Islet precursor cell (in vitro differentiated cells): ENCODE data around the gene HBA2.
"Not testable (repeated sequence)": the region's sequence is repeated elsewhere in the genome, so short reads cannot be mapped to it uniquely, and the experiment has no call there.

Experiments used
- DNase-seq: peaks from one replicate; pipeline ENCODE4 v3.0.0-alpha.2; 2018

The HBA2 gene

DNA sequence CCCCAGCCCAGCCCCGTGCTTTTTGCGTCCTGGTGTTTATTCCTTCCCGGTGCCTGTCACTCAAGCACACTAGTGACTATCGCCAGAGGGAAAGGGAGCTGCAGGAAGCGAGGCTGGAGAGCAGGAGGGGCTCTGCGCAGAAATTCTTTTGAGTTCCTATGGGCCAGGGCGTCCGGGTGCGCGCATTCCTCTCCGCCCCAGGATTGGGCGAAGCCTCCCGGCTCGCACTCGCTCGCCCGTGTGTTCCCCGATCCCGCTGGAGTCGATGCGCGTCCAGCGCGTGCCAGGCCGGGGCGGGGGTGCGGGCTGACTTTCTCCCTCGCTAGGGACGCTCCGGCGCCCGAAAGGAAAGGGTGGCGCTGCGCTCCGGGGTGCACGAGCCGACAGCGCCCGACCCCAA, 3.3 kb downstream of the HBA2 start:
- not testable (repeated sequence) for DNase-seq

DNA sequence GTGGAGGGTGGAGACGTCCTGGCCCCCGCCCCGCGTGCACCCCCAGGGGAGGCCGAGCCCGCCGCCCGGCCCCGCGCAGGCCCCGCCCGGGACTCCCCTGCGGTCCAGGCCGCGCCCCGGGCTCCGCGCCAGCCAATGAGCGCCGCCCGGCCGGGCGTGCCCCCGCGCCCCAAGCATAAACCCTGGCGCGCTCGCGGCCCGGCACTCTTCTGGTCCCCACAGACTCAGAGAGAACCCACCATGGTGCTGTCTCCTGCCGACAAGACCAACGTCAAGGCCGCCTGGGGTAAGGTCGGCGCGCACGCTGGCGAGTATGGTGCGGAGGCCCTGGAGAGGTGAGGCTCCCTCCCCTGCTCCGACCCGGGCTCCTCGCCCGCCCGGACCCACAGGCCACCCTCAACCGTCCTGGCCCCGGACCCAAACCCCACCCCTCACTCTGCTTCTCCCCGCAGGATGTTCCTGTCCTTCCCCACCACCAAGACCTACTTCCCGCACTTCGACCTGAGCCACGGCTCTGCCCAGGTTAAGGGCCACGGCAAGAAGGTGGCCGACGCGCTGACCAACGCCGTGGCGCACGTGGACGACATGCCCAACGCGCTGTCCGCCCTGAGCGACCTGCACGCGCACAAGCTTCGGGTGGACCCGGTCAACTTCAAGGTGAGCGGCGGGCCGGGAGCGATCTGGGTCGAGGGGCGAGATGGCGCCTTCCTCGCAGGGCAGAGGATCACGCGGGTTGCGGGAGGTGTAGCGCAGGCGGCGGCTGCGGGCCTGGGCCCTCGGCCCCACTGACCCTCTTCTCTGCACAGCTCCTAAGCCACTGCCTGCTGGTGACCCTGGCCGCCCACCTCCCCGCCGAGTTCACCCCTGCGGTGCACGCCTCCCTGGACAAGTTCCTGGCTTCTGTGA, 4.1 kb downstream of the HBA2 start, which contains the start of gene HBA1:
Gene HBA1, plus strand, starts transcription at position 204 of the 906 bp plus-strand sequence. Its CDS starts 37 bp downstream, at position 241.
- DNase-seq: not testable (repeated sequence)

DNA sequence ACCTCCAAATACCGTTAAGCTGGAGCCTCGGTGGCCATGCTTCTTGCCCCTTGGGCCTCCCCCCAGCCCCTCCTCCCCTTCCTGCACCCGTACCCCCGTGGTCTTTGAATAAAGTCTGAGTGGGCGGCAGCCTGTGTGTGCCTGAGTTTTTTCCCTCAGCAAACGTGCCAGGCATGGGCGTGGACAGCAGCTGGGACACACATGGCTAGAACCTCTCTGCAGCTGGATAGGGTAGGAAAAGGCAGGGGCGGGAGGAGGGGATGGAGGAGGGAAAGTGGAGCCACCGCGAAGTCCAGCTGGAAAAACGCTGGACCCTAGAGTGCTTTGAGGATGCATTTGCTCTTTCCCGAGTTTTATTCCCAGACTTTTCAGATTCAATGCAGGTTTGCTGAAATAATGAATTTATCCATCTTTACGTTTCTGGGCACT, 4.7 kb downstream of the HBA2 start:
- no peak for DNase-seq

DNA sequence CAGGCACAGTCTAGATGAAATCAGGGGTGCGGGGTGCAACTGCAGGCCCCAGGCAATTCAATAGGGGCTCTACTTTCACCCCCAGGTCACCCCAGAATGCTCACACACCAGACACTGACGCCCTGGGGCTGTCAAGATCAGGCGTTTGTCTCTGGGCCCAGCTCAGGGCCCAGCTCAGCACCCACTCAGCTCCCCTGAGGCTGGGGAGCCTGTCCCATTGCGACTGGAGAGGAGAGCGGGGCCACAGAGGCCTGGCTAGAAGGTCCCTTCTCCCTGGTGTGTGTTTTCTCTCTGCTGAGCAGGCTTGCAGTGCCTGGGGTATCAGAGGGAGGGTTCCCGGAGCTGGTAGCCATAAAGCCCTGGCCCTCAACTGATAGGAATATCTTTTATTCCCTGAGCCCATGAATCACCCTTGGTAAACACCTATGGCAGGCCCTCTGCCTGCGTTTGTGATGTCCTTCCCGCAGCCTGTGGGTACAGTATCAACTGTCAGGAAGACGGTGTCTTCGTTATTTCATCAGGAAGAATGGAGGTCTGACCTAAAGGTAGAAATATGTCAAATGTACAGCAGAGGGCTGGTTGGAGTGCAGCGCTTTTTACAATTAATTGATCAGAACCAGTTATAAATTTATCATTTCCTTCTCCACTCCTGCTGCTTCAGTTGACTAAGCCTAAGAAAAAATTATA, 5.4 kb downstream of the HBA2 start:
- no peak for DNase-seq

DNA sequence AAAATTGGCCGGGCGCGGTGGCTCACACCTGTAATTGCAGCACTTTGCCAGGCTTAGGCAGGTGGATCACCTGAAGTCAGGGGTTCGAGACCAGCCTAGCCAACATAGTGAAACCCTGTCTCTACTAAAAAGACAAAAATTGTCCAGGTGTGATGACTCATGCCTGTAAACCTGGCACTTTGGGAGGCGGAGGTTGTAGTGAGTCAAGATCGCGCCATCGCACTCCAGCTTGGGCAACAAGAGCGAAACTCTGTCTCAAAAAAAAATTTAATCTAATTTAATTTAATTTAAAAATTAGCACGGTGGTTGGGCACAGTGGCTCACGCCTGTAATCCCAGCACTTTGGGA, 6.0 kb downstream of the HBA2 start:
- no peak for DNase-seq

DNA sequence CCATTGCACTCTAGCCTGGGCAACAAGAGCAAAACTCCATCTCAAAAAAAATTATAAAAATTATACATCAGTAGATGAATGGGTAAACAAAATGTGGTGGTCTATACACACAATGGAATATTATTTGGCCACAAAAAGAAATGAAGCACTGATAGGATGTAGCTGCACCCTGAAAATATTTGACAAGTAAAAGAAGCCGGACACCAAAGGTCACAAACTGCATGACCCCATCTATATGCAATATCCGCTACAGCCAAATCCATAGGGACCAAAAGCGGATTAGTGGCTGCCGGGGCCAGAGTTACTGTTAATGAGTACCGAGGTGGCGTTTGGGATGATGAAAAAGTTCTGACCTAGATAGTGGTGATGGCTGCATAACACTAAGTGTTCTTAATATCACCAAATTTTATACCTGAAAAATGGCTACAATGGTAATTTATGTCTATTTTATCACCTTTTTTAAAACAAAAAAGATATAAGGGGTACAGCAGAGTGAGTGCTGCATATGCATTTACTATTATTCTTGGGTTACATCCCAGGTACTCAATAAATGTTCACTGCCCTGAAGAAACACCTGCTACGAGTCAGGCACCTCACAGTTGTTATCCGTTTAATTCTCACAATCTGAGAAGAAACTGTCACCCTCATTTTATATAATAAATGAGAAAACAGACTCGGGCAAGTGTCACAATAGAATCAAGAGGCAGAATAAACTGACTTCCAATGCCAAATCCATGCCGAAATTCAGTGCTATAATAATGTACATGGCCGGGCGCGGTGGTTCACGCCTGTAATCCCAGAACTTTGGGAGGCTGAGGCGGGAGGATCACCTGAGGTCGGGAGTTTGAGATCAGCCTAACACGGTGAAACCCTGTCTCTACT, 6.8 kb downstream of the HBA2 start:
- no peak for DNase-seq

DNA sequence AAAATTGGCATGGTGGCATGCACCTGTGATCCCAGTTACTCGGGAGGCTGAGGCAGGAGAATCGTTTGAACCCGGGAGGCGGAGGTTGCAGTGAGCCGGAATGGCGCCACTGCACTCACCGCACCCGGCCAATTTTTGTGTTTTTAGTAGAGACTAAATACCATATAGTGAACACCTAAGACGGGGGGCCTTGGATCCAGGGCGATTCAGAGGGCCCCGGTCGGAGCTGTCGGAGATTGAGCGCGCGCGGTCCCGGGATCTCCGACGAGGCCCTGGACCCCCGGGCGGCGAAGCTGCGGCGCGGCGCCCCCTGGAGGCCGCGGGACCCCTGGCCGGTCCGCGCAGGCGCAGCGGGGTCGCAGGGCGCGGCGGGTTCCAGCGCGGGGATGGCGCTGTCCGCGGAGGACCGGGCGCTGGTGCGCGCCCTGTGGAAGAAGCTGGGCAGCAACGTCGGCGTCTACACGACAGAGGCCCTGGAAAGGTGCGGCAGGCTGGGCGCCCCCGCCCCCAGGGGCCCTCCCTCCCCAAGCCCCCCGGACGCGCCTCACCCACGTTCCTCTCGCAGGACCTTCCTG, 7.5 kb downstream of the HBA2 start, which contains the start of gene HBQ1:
Gene HBQ1, plus strand, starts transcription at position 359 of the 575 bp plus-strand sequence. Its CDS starts 28 bp downstream, at position 387.
- DNase-seq: peak; percentile 78

DNA sequence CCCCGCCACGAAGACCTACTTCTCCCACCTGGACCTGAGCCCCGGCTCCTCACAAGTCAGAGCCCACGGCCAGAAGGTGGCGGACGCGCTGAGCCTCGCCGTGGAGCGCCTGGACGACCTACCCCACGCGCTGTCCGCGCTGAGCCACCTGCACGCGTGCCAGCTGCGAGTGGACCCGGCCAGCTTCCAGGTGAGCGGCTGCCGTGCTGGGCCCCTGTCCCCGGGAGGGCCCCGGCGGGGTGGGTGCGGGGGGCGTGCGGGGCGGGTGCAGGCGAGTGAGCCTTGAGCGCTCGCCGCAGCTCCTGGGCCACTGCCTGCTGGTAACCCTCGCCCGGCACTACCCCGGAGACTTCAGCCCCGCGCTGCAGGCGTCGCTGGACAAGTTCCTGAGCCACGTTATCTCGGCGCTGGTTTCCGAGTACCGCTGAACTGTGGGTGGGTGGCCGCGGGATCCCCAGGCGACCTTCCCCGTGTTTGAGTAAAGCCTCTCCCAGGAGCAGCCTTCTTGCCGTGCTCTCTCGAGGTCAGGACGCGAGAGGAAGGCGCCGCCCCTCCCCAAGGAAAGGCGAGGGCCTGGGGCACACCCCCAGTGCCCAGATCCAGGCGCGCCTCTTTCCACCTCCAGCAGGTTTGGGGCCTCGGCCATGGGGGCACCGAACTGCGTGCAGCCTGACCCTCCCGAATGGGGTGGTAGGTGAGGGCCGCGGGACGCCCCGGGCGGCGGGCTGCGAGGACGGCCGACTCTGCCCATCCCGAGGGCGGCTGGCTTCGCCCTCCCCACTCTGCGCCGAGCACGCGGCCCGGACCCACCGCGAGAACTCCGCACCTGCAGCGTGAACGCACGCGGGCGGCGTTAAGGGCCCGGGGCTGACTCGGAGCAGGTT, 8.2 kb downstream of the HBA2 start:
- DNase-seq: peak; percentile 87

DNA sequence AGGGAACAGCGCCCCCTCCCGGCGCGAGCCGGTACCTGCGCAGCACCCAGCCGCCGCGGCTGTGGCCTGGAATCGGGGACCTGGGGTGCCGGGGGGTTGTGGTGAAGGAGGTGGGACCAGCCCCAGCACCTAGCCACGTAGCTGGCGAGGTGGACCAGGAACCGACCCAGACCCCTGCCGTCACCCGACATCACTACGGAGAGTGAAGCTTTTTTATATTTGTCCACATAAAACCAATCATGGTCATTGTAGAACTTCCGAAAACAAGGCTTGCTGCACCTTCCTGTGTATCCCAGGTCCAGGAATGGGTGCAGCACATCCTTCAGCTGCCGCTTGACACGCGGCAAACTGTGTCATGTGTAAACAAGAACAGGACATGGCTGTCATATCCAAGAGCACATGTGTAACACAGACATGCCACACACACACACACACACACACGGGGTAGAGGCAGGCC, 8.9 kb downstream of the HBA2 start:
- DNase-seq: no peak

DNA sequence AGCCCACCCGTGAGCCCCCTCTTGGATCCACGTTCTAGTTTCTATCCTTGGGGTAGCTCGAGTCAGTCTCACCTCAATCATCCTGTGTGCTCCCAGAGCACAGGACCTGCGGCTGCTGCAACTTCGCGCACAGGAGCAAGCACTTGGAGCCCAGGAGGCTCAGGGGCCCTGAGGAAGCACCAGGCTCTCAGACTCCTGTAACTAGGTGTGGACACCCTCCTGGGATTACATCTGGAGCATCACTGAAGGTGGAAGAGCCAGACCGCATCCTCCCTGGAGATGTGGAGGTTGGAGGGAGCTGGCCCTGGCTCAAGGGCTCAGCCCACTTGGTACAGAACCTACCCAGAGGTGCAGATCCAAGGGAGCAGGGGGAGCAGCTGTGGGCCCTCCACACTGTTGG, 10.3 kb downstream of the HBA2 start:
- no peak for DNase-seq

DNA sequence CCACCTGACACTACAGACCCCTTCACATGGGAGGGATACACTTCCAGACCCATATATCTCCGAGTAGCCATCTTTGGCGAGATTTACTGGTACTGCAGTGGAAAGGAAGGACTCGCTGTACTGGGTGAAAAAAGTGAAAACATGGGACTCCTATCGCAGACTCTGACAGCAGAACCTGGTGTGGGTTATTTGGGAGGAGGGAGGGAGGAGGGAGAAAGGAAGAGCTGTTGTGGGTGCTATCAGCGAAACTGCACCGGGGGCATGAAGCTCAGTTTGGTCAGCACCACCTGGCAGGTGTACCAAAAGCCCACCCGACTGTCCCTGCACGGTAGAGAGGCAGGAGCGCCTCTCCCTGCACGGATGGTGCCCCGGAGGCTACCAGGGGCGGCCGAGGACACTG, 12.5 kb downstream of the HBA2 start:
- no peak for DNase-seq

DNA sequence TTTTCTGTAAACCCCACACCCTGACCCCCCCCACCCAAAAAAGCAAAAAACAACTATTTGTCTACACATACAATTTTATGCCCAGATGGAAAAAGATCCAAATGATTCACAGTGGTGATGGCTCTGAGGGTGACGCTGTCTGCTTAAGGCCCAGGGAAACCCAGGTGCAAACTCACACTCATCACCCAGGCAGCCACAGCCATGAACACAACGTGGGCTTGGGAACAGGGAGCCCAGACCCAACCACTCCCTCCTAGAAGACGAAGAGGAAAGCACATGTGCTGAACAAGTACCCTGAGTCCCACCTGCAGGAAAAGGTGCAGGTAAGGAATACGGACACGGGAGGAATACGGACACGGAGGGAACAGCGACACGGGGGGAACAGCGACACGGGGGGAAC, 13.0 kb downstream of the HBA2 start:
- DNase-seq: no peak

DNA sequence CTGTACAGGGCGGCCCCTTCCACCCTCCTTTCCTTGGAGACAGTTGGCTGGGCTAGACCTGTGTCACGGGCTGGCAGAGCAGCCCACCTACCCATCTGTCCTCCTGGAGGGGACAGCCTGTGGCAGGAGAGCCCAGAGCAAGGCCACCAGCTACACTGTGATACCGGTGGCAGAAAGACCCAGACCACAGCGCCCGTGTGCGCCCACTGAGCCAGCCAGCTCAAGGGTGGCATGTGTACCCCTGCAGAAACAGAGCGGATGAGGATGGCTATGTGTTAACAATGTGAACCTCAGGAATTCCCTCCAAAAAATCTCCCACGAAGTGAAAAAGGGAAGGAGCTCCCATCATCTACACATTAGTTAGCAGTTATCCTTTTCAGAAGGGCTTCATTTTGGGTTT, 14.7 kb downstream of the HBA2 start:
- no peak for DNase-seq

DNA sequence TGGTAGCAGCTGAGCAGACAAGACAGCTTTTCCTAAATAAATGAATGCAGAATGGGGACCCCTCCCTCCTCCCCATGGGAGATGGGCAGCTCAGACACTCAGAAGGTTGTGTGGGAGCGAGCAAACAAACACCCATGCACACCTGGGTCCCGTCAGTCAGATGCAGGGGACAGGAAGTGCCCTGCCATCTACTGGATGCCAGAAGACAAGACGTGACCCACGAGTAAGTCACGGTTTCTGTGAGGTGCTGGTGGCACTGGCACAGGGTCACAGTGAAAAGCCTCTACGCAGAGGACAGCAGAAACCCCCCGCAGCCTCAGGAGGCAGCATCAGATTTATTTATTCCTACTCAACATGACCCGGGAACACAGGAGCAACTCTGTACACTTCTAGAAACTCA, 16.0 kb downstream of the HBA2 start:
- no peak for DNase-seq

DNA sequence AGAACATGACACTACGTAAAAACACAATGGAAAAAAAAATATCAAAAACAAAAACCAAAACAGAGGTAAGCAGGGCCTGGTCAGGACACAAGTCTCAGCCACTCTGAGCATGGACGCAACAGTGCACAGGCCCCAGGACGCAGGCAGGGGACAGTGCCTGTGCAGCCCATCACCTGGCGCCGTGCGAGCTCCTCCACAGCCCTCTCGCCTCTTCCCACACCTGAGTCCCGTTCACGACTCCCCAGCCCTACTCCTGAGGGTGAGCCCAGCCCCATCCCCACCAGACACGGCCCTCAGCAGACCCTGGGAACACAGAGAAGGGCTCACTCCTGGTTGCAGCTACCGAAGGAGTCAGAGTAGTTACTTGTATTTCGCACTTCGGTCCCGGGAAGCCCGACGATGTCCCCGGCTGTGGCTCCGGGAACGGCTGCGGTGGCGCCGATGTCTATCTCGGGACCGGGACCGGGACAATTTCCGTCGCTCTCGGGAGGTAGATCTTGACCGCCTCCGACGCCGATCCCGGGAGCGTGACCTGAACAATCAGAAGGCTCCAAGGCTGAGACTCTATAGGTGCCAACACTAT, 17.0 kb downstream of the HBA2 start:
- no peak for DNase-seq

DNA sequence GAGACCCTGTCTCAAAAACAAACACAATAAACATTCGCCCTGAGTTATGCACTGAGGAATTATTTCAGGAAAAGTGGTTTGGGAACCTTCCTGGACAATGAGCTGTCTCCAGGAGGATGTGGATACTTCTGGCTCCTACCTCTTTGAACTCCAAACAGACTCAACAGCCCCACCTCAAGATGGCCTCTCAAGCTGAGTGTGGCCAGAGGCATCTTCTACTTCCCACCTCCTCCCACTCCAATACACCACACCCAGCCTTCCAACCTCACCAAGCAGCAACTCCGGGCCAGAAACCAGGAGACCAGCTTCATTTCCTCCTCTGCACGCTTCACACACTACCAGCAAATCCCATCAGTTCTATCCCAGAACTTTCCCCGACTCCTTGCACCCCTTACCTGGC, 19.2 kb downstream of the HBA2 start:
- no peak for DNase-seq

DNA sequence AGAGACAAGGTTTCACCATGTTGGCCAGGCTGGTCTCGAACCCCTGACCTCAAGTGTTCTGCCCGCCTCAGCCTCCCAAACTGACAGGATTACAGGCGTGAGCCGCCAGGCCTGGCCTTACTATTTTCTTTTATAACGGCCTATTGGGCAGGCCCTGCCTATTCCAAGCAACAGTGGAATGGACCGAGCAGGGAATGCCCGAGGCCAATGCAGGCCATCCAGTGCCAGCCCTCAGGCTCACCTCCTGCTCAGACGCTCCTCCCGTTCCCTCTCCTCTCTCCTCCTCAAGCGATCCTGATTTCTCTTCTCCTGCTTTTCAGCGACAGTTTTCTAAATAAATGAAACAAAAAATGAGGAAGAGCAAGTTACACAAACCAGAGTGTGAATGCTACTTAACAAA, 20.0 kb downstream of the HBA2 start:
- no peak for DNase-seq

DNA sequence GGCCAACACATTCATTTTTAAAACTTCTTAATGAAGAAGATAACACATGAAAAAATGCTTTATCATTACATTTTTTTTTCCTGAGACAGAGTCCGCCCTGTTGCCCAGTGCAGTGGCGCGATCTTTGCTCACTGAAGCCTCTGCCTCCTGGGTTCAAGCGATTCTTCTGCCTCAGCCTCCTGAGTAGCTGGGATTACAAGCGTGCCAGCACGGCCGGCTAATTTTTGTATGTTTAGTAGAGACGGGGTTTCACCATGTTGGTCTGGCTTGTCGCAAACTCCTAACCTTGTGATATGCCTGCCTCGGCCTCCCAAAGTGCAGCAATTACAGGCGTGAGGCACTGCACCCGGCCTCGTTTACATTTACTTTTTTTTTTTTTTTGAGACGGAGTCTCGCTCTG, 20.8 kb downstream of the HBA2 start:
- no peak for DNase-seq

DNA sequence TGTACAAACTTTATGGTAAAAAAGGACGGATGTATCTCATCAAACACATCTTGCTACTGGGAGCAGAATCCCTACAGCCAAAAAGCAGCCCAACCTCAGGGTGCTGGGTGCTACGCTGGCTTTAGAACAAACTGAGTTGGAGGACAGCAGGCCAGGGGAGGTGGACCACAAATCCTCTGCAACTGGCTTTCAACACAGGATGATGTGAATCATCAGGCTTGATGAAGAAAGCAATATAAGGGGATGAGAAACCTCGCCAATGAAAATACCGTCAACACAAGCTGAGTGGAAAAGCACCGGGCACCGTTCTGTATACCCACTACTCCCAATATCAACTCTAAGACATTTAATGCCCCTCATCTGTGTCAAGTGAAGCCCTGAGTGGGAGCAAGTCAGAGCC, 21.8 kb downstream of the HBA2 start:
- no peak for DNase-seq

DNA sequence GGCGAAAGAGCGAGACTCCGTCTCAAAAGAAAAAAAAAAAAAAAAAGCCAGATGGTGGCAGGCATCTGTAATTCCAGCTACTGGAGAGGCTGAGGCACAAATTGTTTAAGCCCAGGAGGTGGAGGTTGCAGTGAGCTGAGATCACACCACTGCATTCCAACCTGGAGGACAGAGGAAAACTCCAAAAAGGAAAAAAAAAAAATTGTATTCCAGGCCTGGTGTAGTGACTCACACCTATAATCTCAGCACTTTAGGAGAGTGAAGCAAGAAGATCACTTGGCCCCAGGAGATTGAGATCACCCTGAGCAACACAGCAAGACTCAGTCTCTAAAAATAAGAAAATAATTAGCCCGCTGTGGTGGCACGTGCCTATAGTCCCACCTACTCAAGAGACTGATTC, 27.7 kb downstream of the HBA2 start:
- DNase-seq: peak; percentile 89

DNA sequence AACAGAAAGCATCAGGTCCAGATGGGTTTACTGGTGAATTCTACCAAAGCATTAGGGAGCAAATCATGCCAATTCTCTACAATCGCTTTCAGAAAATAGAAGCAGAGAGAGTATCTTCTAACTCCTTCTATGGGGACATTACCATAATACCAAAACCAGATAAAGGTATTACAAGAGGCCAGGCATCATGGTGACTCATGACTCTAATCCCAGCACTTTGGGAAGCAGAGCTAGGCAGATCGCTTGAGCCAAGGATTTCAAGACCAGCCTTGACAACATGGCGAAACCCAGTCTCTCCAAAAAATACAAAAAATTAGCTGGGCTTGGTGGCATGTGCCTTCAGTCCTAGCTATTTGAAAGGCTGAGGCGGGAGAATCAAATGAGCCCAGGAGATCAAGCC, 30.6 kb downstream of the HBA2 start:
- no peak for DNase-seq
